ENCODE results near the gene WDHD1.

Gene WDHD1

GRCh38 chr14:54893151-54893760 is 133.6 kb downstream of the WDHD1 start:
- H3K4me3 ChIP-seq (ENCODE audit: low read length) = no peak overlapping the region
- DNase-seq = no peak
- no peaks in the 10 kb centered on the region for H4K20me1 ChIP-seq (ENCODE audit: insufficient read depth, low read length)
- TF ChIP-seq CTCF (IDR thresholded peaks at IDR 0.05; ENCODE audit: low read length) (peak; percentile 54), EZH2phosphoT487 (IDR thresholded peaks at IDR 0.05; ENCODE audit: low read length) (no peak), EZH2 (optimal IDR thresholded peaks at IDR 0.05; ENCODE audit: low read depth, low read length) (no peak)
- H3K9me3 ChIP-seq (replicated peaks; ENCODE audit: insufficient read depth, low read length) = no peaks in the 10 kb centered on the region
- H3F3A ChIP-seq (ENCODE audit: insufficient read depth, low read length) = no peaks in the 10 kb centered on the region
- no peaks in the 10 kb centered on the region for H3K27me3 ChIP-seq (replicated peaks; ENCODE audit: insufficient read depth, low read length)
- no peaks in the 10 kb centered on the region for H3K79me2 ChIP-seq (ENCODE audit: low read length)
- no peaks in the 10 kb centered on the region for H3K9me2 ChIP-seq (replicated peaks; ENCODE audit: insufficient read depth, low read length)
- H3K9ac ChIP-seq (ENCODE audit: low read length) = no peak overlapping the region
- no peak overlapping the region for H2AFZ ChIP-seq (ENCODE audit: low read length)
- no peak overlapping the region for H3K27ac ChIP-seq (ENCODE audit: low read length)
- H3K4me2 ChIP-seq (ENCODE audit: low read depth, low read length) = no peak overlapping the region
- peaks cover 6% of the 10 kb centered on the region; the same call in 1 of the 2 replicates for H3K4me1 ChIP-seq (ENCODE audit: low read length)
- no peaks in the 10 kb centered on the region for H3K36me3 ChIP-seq (replicated peaks; ENCODE audit: insufficient read depth, low read length)

- Histone ChIP-seq H3K4me1 (ENCODE audit: low read length) (peaks cover 6% of the 10 kb centered on the region; the same call in 1 of the 2 replicates), H3K27me3 (replicated peaks; ENCODE audit: insufficient read depth, low read length) (no peaks in the 10 kb centered on the region), H3K4me3 (ENCODE audit: low read length) (no peak overlapping the region), H3K27ac (ENCODE audit: low read length) (no peak overlapping the region), H4K20me1 (ENCODE audit: insufficient read depth, low read length) (no peaks in the 10 kb centered on the region), H3F3A (ENCODE audit: insufficient read depth, low read length) (no peaks in the 10 kb centered on the region), H3K79me2 (ENCODE audit: low read length) (no peaks in the 10 kb centered on the region), H2AFZ (ENCODE audit: low read length) (no peak overlapping the region), H3K4me2 (ENCODE audit: low read depth, low read length) (no peak overlapping the region), H3K9ac (ENCODE audit: low read length) (no peak overlapping the region), H3K9me3 (replicated peaks; ENCODE audit: insufficient read depth, low read length) (no peaks in the 10 kb centered on the region), H3K36me3 (replicated peaks; ENCODE audit: insufficient read depth, low read length) (no peaks in the 10 kb centered on the region), H3K9me2 (replicated peaks; ENCODE audit: insufficient read depth, low read length) (no peaks in the 10 kb centered on the region)
- TF ChIP-seq EZH2 (optimal IDR thresholded peaks at IDR 0.05; ENCODE audit: low read depth, low read length) (no peak), CTCF (IDR thresholded peaks at IDR 0.05; ENCODE audit: low read length) (no peak), EZH2phosphoT487 (IDR thresholded peaks at IDR 0.05; ENCODE audit: low read length) (no peak)
- DNase-seq = no peak
Measured at GRCh38 chr14:54891471-54892245, 135.2 kb downstream of the WDHD1 start.

- no peaks in the 10 kb centered on the region for H3F3A ChIP-seq (ENCODE audit: insufficient read depth, low read length)
- no peaks in the 10 kb centered on the region for H3K9me2 ChIP-seq (replicated peaks; ENCODE audit: insufficient read depth, low read length)
- no peak overlapping the region for H3K27ac ChIP-seq (ENCODE audit: low read length)
- no peaks in the 10 kb centered on the region for H3K9me3 ChIP-seq (replicated peaks; ENCODE audit: insufficient read depth, low read length)
- no peak overlapping the region for H3K4me2 ChIP-seq (ENCODE audit: low read depth, low read length)
- DNase-seq = no peak
- peaks cover 6% of the 10 kb centered on the region; the same call in 1 of the 2 replicates for H3K4me1 ChIP-seq (ENCODE audit: low read length)
- no peaks in the 10 kb centered on the region for H3K27me3 ChIP-seq (replicated peaks; ENCODE audit: insufficient read depth, low read length)
- no peaks in the 10 kb centered on the region for H3K36me3 ChIP-seq (replicated peaks; ENCODE audit: insufficient read depth, low read length)
- H3K4me3 ChIP-seq (ENCODE audit: low read length) = no peak overlapping the region
- no peak overlapping the region for H3K9ac ChIP-seq (ENCODE audit: low read length)
- no peaks in the 10 kb centered on the region for H3K79me2 ChIP-seq (ENCODE audit: low read length)
- H2AFZ ChIP-seq (ENCODE audit: low read length) = no peak overlapping the region
- H4K20me1 ChIP-seq (ENCODE audit: insufficient read depth, low read length) = no peaks in the 10 kb centered on the region
- TF ChIP-seq EZH2phosphoT487 (IDR thresholded peaks at IDR 0.05; ENCODE audit: low read length) = no peak
- TF ChIP-seq EZH2 (optimal IDR thresholded peaks at IDR 0.05; ENCODE audit: low read depth, low read length) = no peak
- TF ChIP-seq CTCF (IDR thresholded peaks at IDR 0.05; ENCODE audit: low read length) = no peak
Measured at GRCh38 chr14:54890788-54891187, 136.1 kb downstream of the WDHD1 start.
